Neural cell (in vitro differentiated cells): ENCODE results near the gene ZNF182. TPM values are rescaled to one million over a fixed set of nuclear protein-coding genes. Genes with fewer than 3 reads are reported as not detected.
"Not testable (repeated sequence)": the region's sequence is repeated elsewhere in the genome, so short reads cannot be mapped to it uniquely, and the experiment has no call there.

Experiments
- H2AFZ ChIP-seq: fragments of 200-600, 300-800 bp; sonication (generic), shearing (Covaris generic); 2 replicates; pipeline ENCODE4 v1.6.0; 2014; ENCODE audit warnings: low read depth, mild to moderate bottlenecking, antibody characterized with exemption, low read length, moderate library complexity
- H3F3A ChIP-seq: fragments of 200-600 bp; shearing (Covaris generic); 2 replicates; pipeline ENCODE4 v1.6.1; 2016; ENCODE audit warnings: mild to moderate bottlenecking, moderate library complexity, mixed read lengths, antibody characterized with exemption, low read length; ENCODE audit not compliant: insufficient read depth, poor library complexity, severe bottlenecking
- H3K27ac ChIP-seq: fragments of 200-600, 300-800 bp; sonication (generic), shearing (Covaris generic); 2 replicates; pipeline ENCODE4 v1.5.1; 2014; ENCODE audit warnings: mild to moderate bottlenecking, low read length, moderate library complexity
- H3K27me3 ChIP-seq: fragments of 300-800, 200-600 bp; sonication (generic), shearing (Covaris generic); 2 replicates; pipeline ENCODE4 v1.6.0; 2014; ENCODE audit warnings: mild to moderate bottlenecking, low read depth, low read length, moderate library complexity; ENCODE audit not compliant: insufficient read depth
- H3K36me3 ChIP-seq: fragments of 300-800, 200-600 bp; sonication (generic), shearing (Covaris generic); 2 replicates; pipeline ENCODE4 v1.5.1; 2014; ENCODE audit warnings: mild to moderate bottlenecking, antibody characterized with exemption, low read length, moderate library complexity; ENCODE audit not compliant: insufficient read depth
- H3K4me2 ChIP-seq: fragments of 300-800, 200-600 bp; sonication (generic), shearing (Covaris generic); 2 replicates; pipeline ENCODE4 v1.6.0; 2014; ENCODE audit warnings: mild to moderate bottlenecking, low read length
- H3K4me3 ChIP-seq: fragments of 300-800, 200-600 bp; sonication (generic), shearing (Covaris generic); 2 replicates; pipeline ENCODE4 v1.5.1; 2014; ENCODE audit warnings: mild to moderate bottlenecking, low read length, moderate library complexity
- H3K79me2 ChIP-seq: fragments of 200-600 bp; shearing (Covaris generic); replicated peaks from 2 replicates; pipeline ENCODE4 v1.6.0; 2014; ENCODE audit warnings: mild to moderate bottlenecking, low read length, moderate library complexity; ENCODE audit not compliant: insufficient read depth
- H3K9ac ChIP-seq: fragments of 300-800, 200-600 bp; sonication (generic), shearing (Covaris generic); 2 replicates; pipeline ENCODE4 v1.6.1; 2016; ENCODE audit warnings: mild to moderate bottlenecking, low read length, mixed read lengths
- H3K9me2 ChIP-seq: fragments of 200-600 bp; shearing (Covaris generic); 2 replicates; pipeline ENCODE4 v1.6.1; 2016; ENCODE audit warnings: mild to moderate bottlenecking, low read length, mixed read lengths; ENCODE audit not compliant: insufficient read depth
- H3K9me3 ChIP-seq: fragments of 200-600, 300-800 bp; sonication (generic), shearing (Covaris generic); 2 replicates; pipeline ENCODE4 v1.6.1; 2016; ENCODE audit warnings: mild to moderate bottlenecking, mixed run types, low read length, moderate library complexity, mixed read lengths
- H4K20me1 ChIP-seq: fragments of 200-600 bp; shearing (Covaris generic); 2 replicates; pipeline ENCODE4 v1.6.1; 2016; ENCODE audit warnings: mild to moderate bottlenecking, mixed run types; ENCODE audit not compliant: insufficient read depth
- CTCF ChIP-seq: fragments of 450-650 bp; IDR thresholded peaks from 2 replicates; pipeline ENCODE4 v1.5.1; 2014; ENCODE audit warnings: antibody characterized with exemption, mild to moderate bottlenecking, moderate library complexity; ENCODE audit not compliant: poor library complexity, severe bottlenecking
- EP300 ChIP-seq: fragments of 450-650 bp; conservative IDR thresholded peaks from 2 replicates; pipeline ENCODE4 v1.6.1; 2014; ENCODE audit warnings: antibody characterized with exemption, mild to moderate bottlenecking, moderate library complexity; ENCODE audit not compliant: poor library complexity, severe bottlenecking
- EZH2 ChIP-seq: fragments of 200-600, 300-800 bp; shearing (Covaris generic), sonication (generic); IDR thresholded peaks from 2 replicates; pipeline ENCODE4 v1.6.1; 2014; ENCODE audit warnings: antibody characterized with exemption, low read length, borderline replicate concordance, mild to moderate bottlenecking; ENCODE audit not compliant: insufficient read depth, poor library complexity, severe bottlenecking
- MXI1 ChIP-seq: fragments of 450-650 bp; conservative IDR thresholded peaks from 2 replicates; pipeline ENCODE4 v1.6.1; 2014; ENCODE audit warnings: antibody characterized with exemption, mild to moderate bottlenecking; ENCODE audit not compliant: poor library complexity, severe bottlenecking
- POLR2AphosphoS5 ChIP-seq: IDR thresholded peaks from 2 replicates; pipeline ENCODE4 v1.6.1; 2012
- RAD21 ChIP-seq: fragments of 450-650 bp; conservative IDR thresholded peaks from 2 replicates; pipeline ENCODE4 v1.6.1; 2014; ENCODE audit warnings: antibody characterized with exemption, mild to moderate bottlenecking, moderate library complexity
- REST ChIP-seq: IDR thresholded peaks from 2 replicates; pipeline ENCODE4 v1.6.1; 2012; ENCODE audit warnings: borderline replicate concordance
- SMC3 ChIP-seq: fragments of 450-650 bp; conservative IDR thresholded peaks from 2 replicates; pipeline ENCODE4 v1.6.1; 2014; ENCODE audit warnings: antibody characterized with exemption, mild to moderate bottlenecking, moderate library complexity; ENCODE audit not compliant: poor library complexity
- TAF1 ChIP-seq: IDR thresholded peaks from 2 replicates; pipeline ENCODE4 v1.6.1; 2012; ENCODE audit warnings: low read depth
- polyA plus RNA-seq: library from polyadenylated mRNA; depleted of rRNA; stranded (reverse); fragments of >200 nt; gene quantifications from 2 replicates; pipeline ENCODE4 v1.2.3, GENCODE V29; 2014

ZNF182 gene
- polyA plus RNA-seq, 1 donor from 2014 or later = 12.2 TPM

- no peaks in the 10 kb centered on the region for H3K36me3 ChIP-seq
- no peak for TF ChIP-seq MXI1
- TF ChIP-seq TAF1 = no peak
- TF ChIP-seq RAD21 = no peak
- TF ChIP-seq POLR2AphosphoS5 = no peak
- TF ChIP-seq EZH2 = no peak
- no peak for TF ChIP-seq CTCF
- TF ChIP-seq EP300 = no peak
- no peaks in the 10 kb centered on the region for H3F3A ChIP-seq
- no peak overlapping the region for H3K9ac ChIP-seq
- H3K27me3 ChIP-seq = no peaks in the 10 kb centered on the region
- peaks cover 5% of the 10 kb centered on the region for H3K9me3 ChIP-seq
- H3K27ac ChIP-seq = no peak overlapping the region
- no peaks in the 10 kb centered on the region for H4K20me1 ChIP-seq
- no peaks in the 10 kb centered on the region for H3K9me2 ChIP-seq
- H2AFZ ChIP-seq = no peak overlapping the region
- H3K4me2 ChIP-seq = no peak overlapping the region
- H3K4me3 ChIP-seq = no peak overlapping the region
- no peaks in the 10 kb centered on the region for H3K79me2 ChIP-seq
Observed at GRCh38 chrX:47973235-47973634, 30.6 kb downstream of the ZNF182 start.

GRCh38 chrX:47965526-47965925 is 38.3 kb downstream of the ZNF182 start:
- not testable (repeated sequence) for H3F3A ChIP-seq, H3K9me3 ChIP-seq, H3K79me2 ChIP-seq, H4K20me1 ChIP-seq, H3K27me3 ChIP-seq, H3K4me2 ChIP-seq, H2AFZ ChIP-seq, H3K4me3 ChIP-seq, H3K36me3 ChIP-seq, H3K9ac ChIP-seq, H3K9me2 ChIP-seq, H3K27ac ChIP-seq

- not testable (repeated sequence) for H3K27me3 ChIP-seq, H4K20me1 ChIP-seq, H3K9ac ChIP-seq, H3K9me2 ChIP-seq, H3K36me3 ChIP-seq, H2AFZ ChIP-seq, H3K79me2 ChIP-seq, H3K4me2 ChIP-seq, H3K4me3 ChIP-seq, H3K9me3 ChIP-seq, H3K27ac ChIP-seq, H3F3A ChIP-seq
Observed at GRCh38 chrX:47961830-47962229, 42.0 kb downstream of the ZNF182 start.

- Histone ChIP-seq H3K9ac (no peak overlapping the region), H3K36me3 (no peaks in the 10 kb centered on the region), H3K4me2 (no peak overlapping the region), H3K79me2 (no peaks in the 10 kb centered on the region), H3K9me2 (no peaks in the 10 kb centered on the region), H3K4me3 (no peak overlapping the region), H3K27ac (no peak overlapping the region), H3K9me3 (no peaks in the 10 kb centered on the region), H3F3A (no peaks in the 10 kb centered on the region), H4K20me1 (no peaks in the 10 kb centered on the region), H2AFZ (no peak overlapping the region), H3K27me3 (no peaks in the 10 kb centered on the region)
- TF ChIP-seq MXI1 = no peak
- TF ChIP-seq POLR2AphosphoS5 = no peak
- TF ChIP-seq TAF1 = no peak
- TF ChIP-seq SMC3 = no peak
- TF ChIP-seq EP300 = no peak
- TF ChIP-seq REST = no peak
- no peak for TF ChIP-seq EZH2
- TF ChIP-seq RAD21 = no peak
- no peak for TF ChIP-seq CTCF
Observed at GRCh38 chrX:47960406-47960805, 43.4 kb downstream of the ZNF182 start.
